NCI-H2029 (cell line): ENCODE results near the gene GTF2B.
"Not testable (repeated sequence)": the region's sequence is repeated elsewhere in the genome, so short reads cannot be mapped to it uniquely, and the experiment has no call there.

Experiments
- DNase-seq: peaks from one replicate; lab custom pipeline; 2025; lab: John Stamatoyannopoulos, UW

GTF2B gene

GRCh38 chr1:88891318-88891950, at the start of gene GTF2B:
Gene GTF2B, minus strand, starts transcription at chr1:88891567. Its CDS starts 68 bp downstream, at chr1:88891499.
- DNase-seq = peak; percentile 88

DNA sequence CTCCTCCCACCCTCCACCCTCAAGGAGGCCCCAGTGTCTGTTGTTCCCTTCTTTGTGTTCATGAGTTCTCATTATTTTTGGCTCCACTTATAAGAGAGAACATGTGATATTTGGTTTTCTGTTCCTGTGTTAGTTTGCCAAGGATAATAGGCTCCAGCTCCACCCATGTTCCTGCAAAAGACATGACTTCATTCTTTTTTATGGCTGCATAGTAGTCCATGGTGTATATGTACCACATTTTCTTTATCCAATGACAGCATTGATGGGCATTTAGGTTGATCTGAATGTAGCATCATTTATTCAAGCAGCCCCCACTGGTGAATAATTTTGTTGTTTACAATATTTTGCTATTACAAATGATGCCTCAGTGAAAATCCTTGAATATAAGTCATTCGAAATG, 47.2 kb upstream of the GTF2B start:
- not testable (repeated sequence) for DNase-seq

DNA sequence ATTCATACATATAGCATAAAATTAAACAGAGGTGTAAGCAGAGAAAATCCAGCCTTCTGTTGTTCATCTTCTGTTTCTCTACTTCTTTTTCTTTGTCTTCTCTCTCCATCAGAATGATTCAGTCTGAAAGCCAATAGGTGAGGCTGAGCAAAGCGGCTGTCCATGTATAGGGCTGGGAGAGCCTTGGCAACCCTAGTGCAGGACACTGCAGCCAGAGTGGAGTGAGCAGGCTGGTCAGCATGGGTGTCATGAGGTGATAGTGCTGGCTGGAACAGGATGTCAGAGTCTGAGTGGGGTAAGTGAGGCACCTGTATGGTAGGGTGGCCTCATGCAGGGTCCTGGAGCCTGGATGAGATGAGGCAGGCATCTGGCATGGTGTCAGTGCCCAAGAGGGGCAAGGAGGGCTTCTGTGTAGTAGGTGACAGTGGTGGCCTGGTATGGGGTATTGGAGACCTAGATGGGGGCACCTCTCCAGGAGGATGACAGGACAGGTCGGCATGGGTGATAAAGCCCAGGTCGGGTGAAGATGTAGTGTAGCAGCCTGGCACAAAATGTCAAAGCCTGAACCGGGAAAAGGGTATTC, 45.5 kb upstream of the GTF2B start:
- DNase-seq = no peak

GRCh38 chr1:88936223-88936523, 44.8 kb upstream of the GTF2B start:
- no peak for DNase-seq

DNA sequence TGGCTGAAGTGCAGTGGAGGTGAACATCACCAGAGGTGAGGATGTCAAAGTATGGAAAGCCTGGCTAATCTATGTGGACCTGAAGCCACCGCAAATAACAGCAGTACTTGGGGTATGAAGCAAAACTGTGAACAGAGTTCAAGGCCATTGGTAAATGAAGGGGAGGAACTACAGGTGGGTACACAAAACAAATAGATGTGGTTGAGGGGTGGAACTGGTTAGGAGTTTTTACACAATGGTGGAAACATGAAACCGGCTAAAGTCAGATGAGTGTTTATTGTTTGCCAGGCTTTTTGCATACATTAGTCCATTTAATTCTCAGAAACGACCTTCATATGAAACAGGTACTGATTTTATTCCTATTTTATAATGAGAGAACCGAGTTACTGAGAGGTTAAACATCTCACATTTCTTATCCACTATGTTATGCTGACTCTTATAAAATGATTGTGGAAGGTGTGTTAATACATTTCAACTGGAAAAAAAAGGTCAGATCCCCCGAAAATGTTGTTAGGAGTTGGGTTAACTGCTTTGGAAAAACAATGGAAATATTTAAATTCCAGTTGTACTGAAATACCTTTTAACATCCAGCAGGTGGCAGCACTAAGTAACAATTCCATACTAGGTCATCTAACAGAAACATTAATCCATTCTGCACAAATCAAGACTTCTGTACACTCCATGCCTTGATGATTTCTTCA, 44.3 kb upstream of the GTF2B start:
- peak; percentile 34 for DNase-seq

- DNase-seq = not testable (repeated sequence)
These were observed 38.8 kb upstream of the GTF2B start for GRCh38 chr1:88930176-88930575.

GRCh38 chr1:88923224-88923623, 31.9 kb upstream of the GTF2B start:
- no peak for DNase-seq

DNA sequence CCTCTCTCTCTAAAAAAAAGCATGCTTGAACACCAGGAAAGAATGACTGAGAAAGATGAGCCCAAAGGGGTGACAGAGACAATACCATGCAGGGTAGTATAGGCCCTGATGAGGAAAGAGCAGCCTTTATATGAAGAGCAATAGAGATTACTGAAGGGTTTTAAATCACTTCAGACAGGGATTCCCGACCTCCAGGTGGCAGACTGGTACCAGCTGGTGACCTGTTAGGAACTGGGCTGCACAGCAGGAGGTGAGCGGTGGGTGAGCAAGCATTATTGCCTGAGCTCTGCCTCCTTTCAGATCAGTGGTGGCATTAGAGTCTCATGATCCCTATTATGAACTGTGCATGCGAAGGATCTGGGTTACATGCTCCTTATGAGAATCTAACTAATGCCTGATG, 30.8 kb upstream of the GTF2B start:
- DNase-seq = no peak

GRCh38 chr1:88920845-88921244, 29.5 kb upstream of the GTF2B start:
- no peak for DNase-seq

GRCh38 chr1:88917321-88918025, 26.1 kb upstream of the GTF2B start:
- no peak for DNase-seq

DNA sequence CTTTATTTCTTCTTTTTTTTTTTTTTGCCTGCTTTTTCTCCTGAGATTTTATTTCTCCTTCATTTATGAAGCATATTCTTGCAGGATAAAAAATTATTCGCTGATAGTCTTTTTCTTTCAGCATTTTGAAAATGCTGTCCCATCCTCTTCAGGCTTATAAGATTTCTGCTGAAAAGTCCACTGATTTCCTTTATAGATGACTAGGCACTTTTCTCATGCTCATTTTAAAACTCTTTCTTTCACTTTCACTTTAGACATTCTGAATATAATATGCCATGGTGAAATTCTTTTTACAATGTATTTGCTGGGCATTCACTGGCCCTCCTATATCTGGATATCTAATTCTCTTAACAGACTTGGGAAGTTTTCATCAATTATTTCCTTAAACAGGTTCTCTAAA, 25.5 kb upstream of the GTF2B start:
- no peak for DNase-seq

DNA sequence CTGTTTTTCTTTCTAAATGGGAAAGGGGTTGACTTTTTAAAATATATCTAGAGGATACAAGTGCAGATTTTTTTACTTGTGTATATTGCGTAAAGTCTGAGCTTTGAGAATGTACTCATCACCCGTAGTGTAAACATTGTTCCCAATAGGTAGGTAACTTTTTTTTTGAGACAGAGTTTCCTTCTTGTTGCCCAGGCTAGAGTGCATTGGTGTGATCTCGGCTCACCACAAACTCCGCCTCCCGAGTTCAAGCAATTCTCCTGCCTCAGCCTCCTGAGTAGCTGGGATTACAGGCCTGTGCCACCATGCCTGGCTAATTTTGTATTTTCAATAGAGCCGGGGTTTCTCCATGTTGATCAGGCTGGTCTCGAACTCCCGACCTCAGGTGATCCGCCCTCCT, 20.4 kb upstream of the GTF2B start:
- DNase-seq = not testable (repeated sequence)

DNA sequence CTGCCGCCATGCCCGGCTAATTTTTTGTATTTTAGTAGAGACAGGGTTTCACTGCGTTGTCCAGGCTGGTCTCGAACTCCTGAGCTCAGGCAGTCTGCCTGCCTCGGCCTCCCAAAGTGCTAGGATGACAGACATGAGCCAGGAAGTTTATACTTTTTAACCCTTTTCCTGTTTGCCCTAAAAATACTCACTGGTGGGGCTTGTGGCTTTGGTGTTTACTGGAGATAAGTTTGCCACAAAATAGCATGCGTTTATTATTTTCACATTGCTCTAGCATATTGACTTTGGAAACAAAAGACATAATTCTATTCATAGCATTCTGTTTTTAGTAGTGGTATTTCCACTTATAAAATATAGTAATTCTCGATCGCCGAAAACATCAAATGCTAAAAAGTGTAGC, 19.8 kb upstream of the GTF2B start:
- no peak for DNase-seq

GRCh38 chr1:88910401-88910800, 19.0 kb upstream of the GTF2B start:
- DNase-seq = no peak

DNA sequence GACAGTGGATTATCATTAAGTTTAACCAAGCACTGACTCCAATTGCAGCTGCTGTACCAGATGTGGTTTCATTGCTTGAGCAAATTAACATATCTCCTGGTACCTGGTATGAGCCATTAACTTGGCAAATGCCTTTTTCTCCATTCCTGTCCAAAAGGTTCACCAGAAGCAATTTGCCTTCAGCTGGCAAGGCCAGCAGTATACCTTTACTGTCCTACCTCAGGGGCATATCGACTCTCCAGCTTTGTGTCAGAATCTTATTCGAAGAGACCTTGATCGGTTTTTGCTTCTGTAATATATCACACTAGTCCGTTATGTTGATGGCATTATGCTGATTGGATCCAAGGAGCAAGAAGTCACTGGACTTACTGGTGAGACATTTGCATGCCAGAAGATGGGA, 9.5 kb upstream of the GTF2B start:
- DNase-seq = no peak

- DNase-seq = no peak
These were observed 5.8 kb upstream of the GTF2B start for GRCh38 chr1:88897070-88897730.

GRCh38 chr1:88892357-88892877, 1.1 kb upstream of the GTF2B start:
- DNase-seq = peak; percentile 93

DNA sequence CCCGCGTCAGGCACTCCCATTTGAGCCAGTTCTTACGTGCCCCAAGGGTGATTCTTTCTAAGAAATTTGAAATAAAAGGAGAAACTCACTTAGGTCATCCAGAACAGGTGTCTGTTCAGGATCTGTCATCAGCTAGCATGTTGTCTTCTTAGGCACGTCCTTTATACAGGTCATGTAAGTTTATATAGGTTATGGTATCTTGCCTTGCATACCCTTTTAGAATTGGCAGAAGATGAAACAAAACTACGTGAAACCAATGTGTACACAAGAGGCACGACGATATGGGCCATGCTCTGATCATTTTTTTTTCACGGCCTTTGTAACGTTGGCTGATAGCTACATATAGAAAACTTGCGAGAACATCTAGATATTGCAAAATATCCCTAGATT, 579 bp upstream of the GTF2B start:
- DNase-seq = peak; percentile 34

DNA sequence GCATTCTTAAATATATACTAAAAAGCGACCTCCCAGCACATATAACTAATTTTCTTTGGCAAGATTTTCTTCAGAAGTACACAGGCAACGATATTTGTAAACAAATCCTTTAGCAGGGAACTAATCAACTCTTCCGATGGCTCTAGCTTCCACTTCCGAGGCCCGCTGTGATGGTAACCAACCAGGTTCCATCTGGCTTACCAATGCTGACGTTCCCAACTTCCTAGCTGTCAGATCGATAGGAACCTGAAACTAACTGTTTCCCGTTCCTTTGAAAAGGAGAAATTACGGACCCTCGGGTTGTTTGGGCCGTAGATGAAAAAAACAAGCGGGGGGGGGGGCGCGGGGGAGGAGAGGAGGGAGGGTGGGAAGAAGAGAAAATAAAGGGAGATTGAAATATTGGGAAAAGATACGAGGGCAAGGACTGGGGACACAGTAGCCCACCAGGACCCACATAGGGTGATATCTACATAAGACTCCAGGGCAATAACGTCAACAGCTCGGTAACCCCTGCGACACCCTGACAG, 513 bp downstream of the GTF2B start:
- DNase-seq = peak; percentile 23

GRCh38 chr1:88890131-88890530, 1.2 kb downstream of the GTF2B start:
- DNase-seq = no peak

GRCh38 chr1:88888750-88889149, 2.6 kb downstream of the GTF2B start:
- DNase-seq = no peak

- no peak for DNase-seq
These were observed 5.4 kb downstream of the GTF2B start for GRCh38 chr1:88885933-88886332.
